ENCODE measurements around the gene ENTR1.

ENTR1 gene

DNA sequence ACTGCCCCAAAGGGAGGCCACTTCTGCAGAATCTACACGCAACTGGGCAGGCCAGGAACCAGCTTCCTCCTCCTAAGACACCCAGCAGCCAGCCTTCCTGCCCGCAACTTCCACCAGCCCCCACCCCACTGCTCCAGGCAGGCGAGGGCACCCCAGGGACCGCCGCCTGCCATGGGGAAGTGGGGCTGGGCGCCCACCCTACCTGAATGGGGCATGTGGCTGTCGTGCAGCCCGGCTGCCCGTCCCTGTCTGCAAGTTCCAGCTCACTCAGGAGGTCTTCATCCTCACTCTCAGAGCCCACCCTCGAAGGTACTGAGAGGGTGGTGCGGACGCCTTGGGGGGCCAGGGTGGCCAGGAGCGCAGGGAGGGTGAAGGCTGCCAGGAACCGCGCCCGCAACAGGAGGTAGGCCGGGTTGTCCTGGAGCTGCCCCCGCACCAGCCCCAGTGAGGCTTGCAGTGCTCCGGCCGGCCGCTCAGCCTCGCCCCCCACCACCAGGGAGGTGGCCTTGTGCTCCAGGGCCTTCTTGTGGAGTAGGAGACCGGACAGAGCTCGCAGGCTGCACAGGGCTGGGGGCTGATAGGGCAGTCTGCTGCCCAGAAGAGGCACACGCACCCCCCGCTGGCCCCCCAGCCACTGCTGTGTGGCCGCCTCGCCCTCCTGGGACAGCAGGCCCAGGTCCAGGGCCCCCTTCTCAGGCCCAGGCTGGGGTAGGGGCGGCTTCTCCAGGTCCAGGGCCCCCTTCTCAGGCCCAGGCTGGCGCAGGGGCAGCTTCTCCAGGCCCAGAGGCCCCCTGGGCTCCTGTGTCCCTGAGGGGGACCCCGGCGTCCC, 32.9 kb downstream of the ENTR1 start:
- TF ChIP-seq, protein P1, sequence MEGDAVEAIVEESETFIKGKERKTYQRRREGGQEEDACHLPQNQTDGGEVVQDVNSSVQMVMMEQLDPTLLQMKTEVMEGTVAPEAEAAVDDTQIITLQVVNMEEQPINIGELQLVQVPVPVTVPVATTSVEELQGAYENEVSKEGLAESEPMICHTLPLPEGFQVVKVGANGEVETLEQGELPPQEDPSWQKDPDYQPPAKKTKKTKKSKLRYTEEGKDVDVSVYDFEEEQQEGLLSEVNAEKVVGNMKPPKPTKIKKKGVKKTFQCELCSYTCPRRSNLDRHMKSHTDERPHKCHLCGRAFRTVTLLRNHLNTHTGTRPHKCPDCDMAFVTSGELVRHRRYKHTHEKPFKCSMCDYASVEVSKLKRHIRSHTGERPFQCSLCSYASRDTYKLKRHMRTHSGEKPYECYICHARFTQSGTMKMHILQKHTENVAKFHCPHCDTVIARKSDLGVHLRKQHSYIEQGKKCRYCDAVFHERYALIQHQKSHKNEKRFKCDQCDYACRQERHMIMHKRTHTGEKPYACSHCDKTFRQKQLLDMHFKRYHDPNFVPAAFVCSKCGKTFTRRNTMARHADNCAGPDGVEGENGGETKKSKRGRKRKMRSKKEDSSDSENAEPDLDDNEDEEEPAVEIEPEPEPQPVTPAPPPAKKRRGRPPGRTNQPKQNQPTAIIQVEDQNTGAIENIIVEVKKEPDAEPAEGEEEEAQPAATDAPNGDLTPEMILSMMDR (IDR thresholded peaks at IDR 0.05; ENCODE audit: low read depth, low read length) = no peak
- H3K36me3 ChIP-seq = peaks cover 50% of the 10 kb centered on the region
- H3K27ac ChIP-seq = no peak overlapping the region

DNA sequence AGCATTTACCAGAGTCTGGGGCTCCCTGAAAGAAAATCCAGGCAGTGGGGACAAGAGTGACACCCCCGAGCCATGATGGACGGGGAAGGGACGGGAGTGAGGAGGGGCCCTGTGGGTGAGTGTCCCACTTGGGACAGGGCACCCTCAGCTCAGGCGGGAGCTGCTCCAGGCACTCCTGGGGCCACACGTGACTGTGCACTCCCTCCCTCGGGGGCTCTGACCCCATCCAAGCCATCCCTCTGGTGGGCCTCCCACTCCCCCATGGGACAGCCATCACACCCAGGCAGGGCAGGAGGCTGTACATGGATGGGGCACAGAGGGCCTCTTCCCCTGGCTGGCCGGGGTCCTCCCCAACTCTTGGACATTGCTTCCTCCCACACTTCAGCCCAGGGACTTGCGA, 34.0 kb downstream of the ENTR1 start:
- peaks cover 41% of the 10 kb centered on the region for H3K36me3 ChIP-seq
- no peaks in the 10 kb centered on the region for H3K9me3 ChIP-seq (ENCODE audit: severe bottlenecking)
- TF ChIP-seq, protein P1 (IDR thresholded peaks at IDR 0.05; ENCODE audit: low read depth, low read length) = no peak
- no peak for DNase-seq
- H3K4me3 ChIP-seq (ENCODE audit: low read depth, low read length) = no peak overlapping the region
- H3K27ac ChIP-seq = no peak overlapping the region
- H3K27me3 ChIP-seq (ENCODE audit: insufficient read depth, low read depth, severe bottlenecking) = no peaks in the 10 kb centered on the region

More for the DNA sequence above, 32.9 kb downstream of the ENTR1 start:
- no peak for DNase-seq
- Histone ChIP-seq H3K9me3 (ENCODE audit: severe bottlenecking) (no peaks in the 10 kb centered on the region), H3K27me3 (ENCODE audit: insufficient read depth, low read depth, severe bottlenecking) (no peaks in the 10 kb centered on the region), H3K4me3 (ENCODE audit: low read depth, low read length) (no peak overlapping the region)

DNA sequence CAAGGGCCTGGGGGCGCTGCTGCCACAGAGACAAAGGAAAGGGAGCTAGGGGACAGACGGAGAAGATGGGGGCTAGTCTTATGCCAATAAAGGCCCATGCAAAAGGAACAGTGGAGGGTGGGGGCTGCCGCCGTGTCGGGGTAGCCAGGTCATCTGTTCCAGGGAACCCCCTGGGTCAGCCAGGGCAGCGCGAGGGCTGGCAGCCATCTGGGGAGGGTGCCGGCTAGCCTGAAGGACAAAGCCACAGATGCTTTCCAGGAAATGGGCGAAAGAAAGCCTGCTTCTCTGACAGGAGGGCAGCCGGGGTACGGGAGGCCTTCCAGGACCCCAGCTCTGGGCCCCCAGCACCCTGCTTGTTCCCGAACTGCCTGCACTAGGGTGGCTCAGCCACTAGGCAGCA, 35.3 kb downstream of the ENTR1 start:
- no peaks in the 10 kb centered on the region for H3K27me3 ChIP-seq (ENCODE audit: insufficient read depth, low read depth, severe bottlenecking)
- H3K27ac ChIP-seq = no peak overlapping the region
- TF ChIP-seq, protein P1 (IDR thresholded peaks at IDR 0.05; ENCODE audit: low read depth, low read length) = no peak
- H3K36me3 ChIP-seq = peaks cover 41% of the 10 kb centered on the region
- DNase-seq = no peak
- no peak overlapping the region for H3K4me3 ChIP-seq (ENCODE audit: low read depth, low read length)
- no peaks in the 10 kb centered on the region for H3K9me3 ChIP-seq (ENCODE audit: severe bottlenecking)

DNA sequence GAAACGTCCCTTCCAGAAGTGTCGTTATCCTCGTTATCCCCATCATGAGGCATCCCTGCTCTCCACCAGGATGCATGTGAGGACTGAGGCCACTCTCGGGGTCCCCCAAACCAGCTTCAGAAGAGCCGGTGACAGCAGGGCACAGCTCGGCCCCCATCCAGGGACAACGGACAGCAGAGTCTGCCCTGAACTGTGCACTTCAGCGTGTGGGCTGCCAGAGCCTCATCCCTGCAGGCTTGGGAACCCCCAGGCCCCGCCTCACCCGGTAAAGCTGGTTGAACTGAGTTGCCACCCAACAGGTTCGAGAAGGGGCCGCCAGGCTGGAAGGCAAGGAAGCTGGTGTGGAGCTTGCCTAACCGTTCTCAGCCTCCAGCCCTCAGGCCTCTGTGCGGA, 36.2 kb downstream of the ENTR1 start:
- TF ChIP-seq, protein P1 (IDR thresholded peaks at IDR 0.05; ENCODE audit: low read depth, low read length) = no peak
- H3K27me3 ChIP-seq (ENCODE audit: insufficient read depth, low read depth, severe bottlenecking) = no peaks in the 10 kb centered on the region
- H3K9me3 ChIP-seq (ENCODE audit: severe bottlenecking) = no peaks in the 10 kb centered on the region
- peak overlapping the region; percentile 87 for H3K27ac ChIP-seq
- no peak for DNase-seq
- H3K36me3 ChIP-seq = peaks cover 39% of the 10 kb centered on the region
- H3K4me3 ChIP-seq (ENCODE audit: low read depth, low read length) = no peak overlapping the region

DNA sequence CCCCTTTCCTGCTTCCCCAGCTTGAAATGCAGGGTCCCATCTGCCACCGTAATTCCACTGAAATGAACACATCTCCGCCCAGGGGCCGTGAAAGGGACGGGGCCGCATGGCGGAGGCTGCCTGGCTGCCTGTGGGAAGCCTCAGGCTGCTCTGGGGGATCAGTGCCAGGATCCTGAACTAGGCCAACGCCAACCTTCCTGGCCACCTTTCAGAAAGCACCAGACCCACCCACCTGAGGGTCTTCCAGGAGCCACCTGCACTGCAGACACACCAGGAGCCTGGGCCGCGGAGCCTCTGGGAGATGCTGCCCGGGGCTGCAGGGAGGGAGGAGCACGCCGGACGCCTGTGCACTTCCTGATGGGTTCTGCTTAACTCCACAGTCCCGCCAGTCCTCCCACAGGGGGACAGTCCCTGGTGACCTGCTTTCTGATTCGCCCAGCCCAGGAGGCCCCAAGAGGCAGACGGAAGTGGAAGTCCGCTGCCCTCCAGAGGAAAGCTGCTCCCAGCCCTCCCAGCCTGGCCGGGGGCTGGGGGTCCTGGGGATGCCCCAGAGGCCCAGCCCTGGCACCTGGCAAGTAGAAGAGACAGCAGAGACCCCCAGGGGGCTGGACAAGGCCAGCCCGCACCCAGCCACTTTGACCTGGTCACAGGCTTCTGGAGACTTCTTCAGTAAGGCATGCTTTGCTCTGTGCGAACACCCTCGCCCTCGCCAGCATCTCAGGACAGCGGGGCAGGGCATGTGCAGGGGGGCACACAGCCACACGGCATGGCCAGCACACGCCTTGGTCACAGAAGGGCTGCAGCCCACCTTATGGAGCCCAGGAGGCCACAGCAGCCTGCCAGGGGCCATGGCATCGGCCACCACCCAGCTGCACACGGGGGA, 36.9 kb downstream of the ENTR1 start, which contains the start of gene CARD9:
Gene CARD9, minus strand, starts transcription at position 370 of the 883 bp plus-strand sequence. CDS start 1,591 bp downstream, outside the sequence.
- Histone ChIP-seq H3K27me3 (ENCODE audit: insufficient read depth, low read depth, severe bottlenecking) (no peaks in the 10 kb centered on the region), H3K27ac (peak within 1 kb of the TSS; percentile 87), H3K9me3 (ENCODE audit: severe bottlenecking) (no peaks in the 10 kb centered on the region), H3K36me3 (peaks cover 33% of the 10 kb centered on the region), H3K4me3 (ENCODE audit: low read depth, low read length) (peak within 1 kb of the TSS; percentile 43)
- peak; percentile 88 for DNase-seq
- TF ChIP-seq, protein P1 (IDR thresholded peaks at IDR 0.05; ENCODE audit: low read depth, low read length) = 0 out of 2 replicates have a peak, but pooled peaks have one; percentile 4

All from WERI-Rb-1 (cell line).